ENCODE data around the gene STRN3. TPM values are rescaled to one million over a fixed set of nuclear protein-coding genes. Genes with fewer than 3 reads are reported as not detected.
"Not testable (repeated sequence)": the region's sequence is repeated elsewhere in the genome, so short reads cannot be mapped to it uniquely, and the experiment has no call there.

The STRN3 gene
- total and polyA plus RNA-seq, 2 experiments from 2014 or later: 25.6 to 44.2 TPM

DNA sequence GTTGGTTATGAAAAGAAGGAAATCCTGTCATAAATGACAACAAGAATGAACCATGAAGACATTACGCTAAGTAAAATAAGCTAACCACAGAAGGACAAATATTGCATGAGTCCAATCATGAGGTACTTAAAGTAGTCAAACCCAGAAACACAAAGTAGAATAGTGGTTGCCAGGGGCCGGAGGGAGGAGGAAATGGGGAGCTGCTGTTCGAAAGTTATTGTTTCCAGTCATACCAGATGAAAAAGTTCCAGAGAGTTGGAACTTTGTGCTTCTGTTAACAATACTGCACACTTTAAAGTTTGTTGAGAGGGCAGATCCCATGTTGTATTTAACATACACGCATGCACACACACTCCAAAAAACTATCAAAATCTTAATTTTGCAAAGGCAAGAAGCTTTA lies 82.5 kb downstream of the STRN3 start:
- TF ChIP-seq EZH2phosphoT487 (IDR thresholded peaks at IDR 0.05; ENCODE audit: insufficient read depth, low read depth) (no peak), EZH2 (IDR thresholded peaks at IDR 0.05; ENCODE audit: insufficient read depth, poor library complexity, severe bottlenecking) (no peak)
- H3K79me2 ChIP-seq (ENCODE audit: insufficient read depth): peaks cover 68% of the 10 kb centered on the region

DNA sequence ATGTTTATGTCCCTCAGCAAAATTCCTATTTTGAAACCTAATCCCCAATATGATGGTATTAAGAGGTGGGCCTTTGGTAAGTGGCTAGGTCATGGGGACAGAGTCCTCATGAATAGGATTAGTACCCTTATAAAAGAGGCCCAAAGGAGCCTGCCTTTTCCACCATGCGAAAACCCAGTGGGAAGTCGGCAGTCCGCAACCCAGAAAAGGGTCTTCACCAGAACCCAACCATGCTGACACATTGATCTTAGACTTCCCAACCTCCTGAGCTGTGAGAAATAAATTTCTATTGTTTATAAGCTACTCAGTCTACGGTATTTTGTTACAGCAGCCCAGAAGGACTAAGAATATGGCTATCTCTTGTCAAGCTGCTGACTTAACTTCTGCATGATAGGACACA lies 85.3 kb downstream of the STRN3 start:
- Histone ChIP-seq H3K27ac (no peak overlapping the region), H3K4me3 (no peak overlapping the region), H3K4me2 (ENCODE audit: unreplicated experiment) (no peak overlapping the region), H3K36me3 (ENCODE audit: low read depth) (peaks cover 16% of the 10 kb centered on the region), H3K9me3 (ENCODE audit: low read depth) (no peaks in the 10 kb centered on the region), H3K27me3 (replicated peaks; ENCODE audit: insufficient read depth) (no peaks in the 10 kb centered on the region), H3K79me2 (ENCODE audit: insufficient read depth) (peaks cover 54% of the 10 kb centered on the region), H3K9ac (no peak overlapping the region), H3K9me2 (ENCODE audit: insufficient read depth) (no peaks in the 10 kb centered on the region), H3K4me1 (ENCODE audit: insufficient read depth) (no peaks in the 10 kb centered on the region), H3F3A (ENCODE audit: insufficient read depth) (peaks cover 15% of the 10 kb centered on the region; the same call in 1 of the 2 replicates), H4K20me1 (ENCODE audit: insufficient read depth) (no peaks in the 10 kb centered on the region), H2AFZ (no peak overlapping the region)
- TF ChIP-seq EZH2 (IDR thresholded peaks at IDR 0.05; ENCODE audit: insufficient read depth, poor library complexity, severe bottlenecking): no peak
- no peak for TF ChIP-seq EZH2phosphoT487 (IDR thresholded peaks at IDR 0.05; ENCODE audit: insufficient read depth, low read depth)
- no peak for DNase-seq
- in situ Hi-C loops (cut with MboI): no loop called here
- 98 to 99% methylated on average over 4 of the region's 4 CpGs for WGBS, 2 experiments (ENCODE audit: low coverage in 1 of 2, low lambda C conversion rate in 2 of 2, missing lambda C conversion rate in 2 of 2)

More for the DNA sequence above, 82.5 kb downstream of the STRN3 start:
- Histone ChIP-seq H3K27ac (no peak overlapping the region), H3K9me2 (ENCODE audit: insufficient read depth) (no peaks in the 10 kb centered on the region), H3F3A (ENCODE audit: insufficient read depth) (peaks cover 7% of the 10 kb centered on the region; the same call in 1 of the 2 replicates), H3K27me3 (replicated peaks; ENCODE audit: insufficient read depth) (no peaks in the 10 kb centered on the region), H3K4me3 (no peak overlapping the region), H3K36me3 (ENCODE audit: low read depth) (peaks cover 16% of the 10 kb centered on the region), H3K4me1 (ENCODE audit: insufficient read depth) (no peaks in the 10 kb centered on the region), H4K20me1 (ENCODE audit: insufficient read depth) (no peaks in the 10 kb centered on the region), H3K9me3 (ENCODE audit: low read depth) (no peaks in the 10 kb centered on the region), H2AFZ (no peak overlapping the region), H3K9ac (no peak overlapping the region), H3K4me2 (ENCODE audit: unreplicated experiment) (no peak overlapping the region)
- no peak for DNase-seq
- in situ Hi-C loops (cut with MboI): no loop called here
- 79 to 81% methylated on average over 4 of the region's 4 CpGs for WGBS, 2 experiments (ENCODE audit: low coverage in 1 of 2, low lambda C conversion rate in 2 of 2, missing lambda C conversion rate in 2 of 2)

DNA sequence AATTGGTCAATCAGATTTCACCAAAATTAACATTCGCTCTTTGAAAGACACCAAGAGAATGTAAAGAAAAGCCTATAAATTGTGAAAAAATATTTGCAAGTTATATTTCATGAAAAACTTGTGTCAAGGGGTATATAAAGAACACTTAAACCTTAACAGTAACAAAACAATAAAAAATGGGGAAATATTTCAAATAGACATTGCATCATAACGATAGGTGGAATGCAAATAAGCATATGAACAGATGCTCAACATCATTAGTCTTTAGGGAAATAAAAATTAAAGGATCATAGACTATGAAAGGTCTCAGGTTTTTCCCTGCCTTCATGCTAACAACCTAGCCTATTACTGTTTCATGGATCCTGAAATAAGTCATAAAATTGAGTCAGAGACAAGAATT lies 87.6 kb downstream of the STRN3 start:
- H3K4me1 ChIP-seq (ENCODE audit: insufficient read depth): no peaks in the 10 kb centered on the region
- H3K79me2 ChIP-seq (ENCODE audit: insufficient read depth): peaks cover 45% of the 10 kb centered on the region
- no peaks in the 10 kb centered on the region for H4K20me1 ChIP-seq (ENCODE audit: insufficient read depth)
- H3K9me2 ChIP-seq (ENCODE audit: insufficient read depth): no peaks in the 10 kb centered on the region
- no peak overlapping the region for H2AFZ ChIP-seq
- no peak overlapping the region for H3K4me2 ChIP-seq (ENCODE audit: unreplicated experiment)
- 100% methylated on average over 2 of the region's 2 CpGs for WGBS, 2 experiments (ENCODE audit: low coverage in 1 of 2, low lambda C conversion rate in 2 of 2, missing lambda C conversion rate in 2 of 2)
- DNase-seq: no peak
- H3F3A ChIP-seq (ENCODE audit: insufficient read depth): peaks cover 15% of the 10 kb centered on the region; the same call in 1 of the 2 replicates
- H3K27me3 ChIP-seq (replicated peaks; ENCODE audit: insufficient read depth): no peaks in the 10 kb centered on the region
- no peak overlapping the region for H3K9ac ChIP-seq
- TF ChIP-seq EZH2 (IDR thresholded peaks at IDR 0.05; ENCODE audit: insufficient read depth, poor library complexity, severe bottlenecking) (no peak), EZH2phosphoT487 (IDR thresholded peaks at IDR 0.05; ENCODE audit: insufficient read depth, low read depth) (no peak)
- no peak overlapping the region for H3K27ac ChIP-seq
- H3K9me3 ChIP-seq (ENCODE audit: low read depth): no peaks in the 10 kb centered on the region
- H3K4me3 ChIP-seq: no peak overlapping the region
- peaks cover 22% of the 10 kb centered on the region for H3K36me3 ChIP-seq (ENCODE audit: low read depth)
- in situ Hi-C loops (cut with MboI): no loop called here

DNA sequence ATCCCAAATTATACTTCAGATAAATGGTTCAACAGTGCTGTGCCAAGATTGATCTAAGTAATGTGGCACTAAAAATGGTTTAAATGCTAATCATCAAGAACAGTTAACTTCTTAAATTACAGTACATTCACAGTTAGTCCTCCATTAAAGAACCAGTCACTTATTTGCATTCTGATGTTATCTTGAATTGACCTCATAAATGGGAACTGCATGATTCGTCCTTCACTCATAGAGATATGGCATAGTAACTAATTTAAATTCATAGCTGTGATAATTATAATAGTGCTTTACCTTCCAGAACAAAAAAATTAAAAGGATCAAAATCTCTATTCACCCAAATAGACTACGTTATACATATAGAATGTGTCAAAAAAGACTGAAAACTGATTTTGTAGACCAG lies 90.7 kb downstream of the STRN3 start:
- WGBS, 2 experiments (ENCODE audit: low coverage in 1 of 2, low lambda C conversion rate in 2 of 2, missing lambda C conversion rate in 2 of 2): 94 to 96% methylated on average over 2 of the region's 2 CpGs
- no peak for TF ChIP-seq EZH2phosphoT487 (IDR thresholded peaks at IDR 0.05; ENCODE audit: insufficient read depth, low read depth)
- TF ChIP-seq EZH2 (IDR thresholded peaks at IDR 0.05; ENCODE audit: insufficient read depth, poor library complexity, severe bottlenecking): no peak
- H3K9ac ChIP-seq: no peak overlapping the region
- H4K20me1 ChIP-seq (ENCODE audit: insufficient read depth): no peaks in the 10 kb centered on the region
- H3K4me1 ChIP-seq (ENCODE audit: insufficient read depth): 0 out of 2 replicates have a peak, but pooled peaks cover 8% of the 10 kb centered on the region
- H2AFZ ChIP-seq: no peak overlapping the region
- H3K36me3 ChIP-seq (ENCODE audit: low read depth): peaks cover 28% of the 10 kb centered on the region
- in situ Hi-C loops (cut with MboI): no loop called here
- H3K4me3 ChIP-seq: no peak overlapping the region
- no peak overlapping the region for H3K27ac ChIP-seq
- peaks cover 11% of the 10 kb centered on the region; the same call in 1 of the 2 replicates for H3F3A ChIP-seq (ENCODE audit: insufficient read depth)
- H3K9me3 ChIP-seq (ENCODE audit: low read depth): no peaks in the 10 kb centered on the region
- H3K4me2 ChIP-seq (ENCODE audit: unreplicated experiment): no peak overlapping the region
- DNase-seq: peak; percentile 9
- no peaks in the 10 kb centered on the region for H3K27me3 ChIP-seq (replicated peaks; ENCODE audit: insufficient read depth)
- H3K79me2 ChIP-seq (ENCODE audit: insufficient read depth): peaks cover 14% of the 10 kb centered on the region; the same call in 1 of the 2 replicates
- H3K9me2 ChIP-seq (ENCODE audit: insufficient read depth): no peaks in the 10 kb centered on the region

DNA sequence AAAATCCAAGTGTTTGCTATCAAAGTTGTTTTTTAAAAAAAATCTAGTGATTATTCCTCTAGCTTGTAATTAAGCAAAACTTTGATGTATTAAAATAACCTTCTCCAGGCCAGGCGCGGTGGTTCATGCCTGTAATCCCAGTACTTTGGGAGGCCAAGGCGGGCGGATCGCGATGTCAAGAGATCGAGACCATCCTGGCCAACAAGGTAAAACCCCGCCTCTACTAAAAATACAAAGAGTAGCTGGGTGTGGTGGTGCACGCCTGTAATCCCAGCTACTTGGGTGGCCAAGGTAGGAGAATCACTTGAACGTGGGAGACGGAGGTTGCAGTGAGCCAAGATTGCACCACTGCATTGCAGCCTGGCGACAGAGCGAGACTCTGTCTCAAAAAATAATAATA lies 92.2 kb downstream of the STRN3 start:
- Histone ChIP-seq H3K36me3 (ENCODE audit: low read depth) (peaks cover 28% of the 10 kb centered on the region), H3F3A (ENCODE audit: insufficient read depth) (peaks cover 11% of the 10 kb centered on the region; the same call in 1 of the 2 replicates), H3K79me2 (ENCODE audit: insufficient read depth) (peaks cover 12% of the 10 kb centered on the region; the same call in 1 of the 2 replicates)
- H4K20me1 ChIP-seq (ENCODE audit: insufficient read depth); DNase-seq; in situ Hi-C loops (cut with MboI); H3K27me3 ChIP-seq (replicated peaks; ENCODE audit: insufficient read depth); H3K4me1 ChIP-seq (ENCODE audit: insufficient read depth); H3K4me2 ChIP-seq (ENCODE audit: unreplicated experiment); H3K9ac ChIP-seq; H3K9me3 ChIP-seq (ENCODE audit: low read depth); H2AFZ ChIP-seq; H3K4me3 ChIP-seq; H3K9me2 ChIP-seq (ENCODE audit: insufficient read depth); H3K27ac ChIP-seq: not testable (repeated sequence)
- WGBS, 2 experiments (ENCODE audit: low coverage in 1 of 2, low lambda C conversion rate in 2 of 2, missing lambda C conversion rate in 2 of 2): 97% methylated on average over 13 of the region's 13 CpGs

Measured in GM23248 (cell line).